HG03103 (cell line): ENCODE results near the gene GABRA6.
"Not testable (repeated sequence)": the region's sequence is repeated elsewhere in the genome, so short reads cannot be mapped to it uniquely, and the experiment has no call there.

ENCODE experiments used
- ATAC-seq: cut with Tn5 transposase; IDR thresholded peaks from one replicate; pipeline ENCODE4 v1.9.1; 2021; ENCODE audit warnings: low read depth; ENCODE audit not compliant: unreplicated experiment

GABRA6 gene

DNA sequence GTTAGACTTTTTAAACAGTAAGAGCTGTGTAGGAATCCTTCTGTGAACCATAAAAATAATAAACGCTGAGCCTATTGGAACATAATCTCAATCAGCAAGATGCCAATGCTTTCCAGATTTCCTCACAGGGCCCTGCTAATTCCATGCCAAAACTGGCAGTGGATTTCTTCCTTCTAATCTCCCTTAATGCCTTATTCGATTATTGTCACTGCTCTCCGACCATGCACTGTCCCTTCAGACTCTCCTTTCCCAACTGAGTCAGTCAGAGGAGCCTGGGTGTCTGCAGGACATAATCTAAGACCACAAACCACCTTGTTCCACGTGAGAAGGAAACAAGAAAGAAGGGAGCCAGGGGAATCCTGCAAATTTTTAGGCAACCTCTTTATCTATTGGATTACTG lies at the start of gene GABRA6:
Gene GABRA6, plus strand, starts transcription at position 261 of the 400 bp plus-strand sequence. CDS start 269 bp downstream, outside the sequence.
- no peak for ATAC-seq

- ATAC-seq = no peak
These were observed 47.9 kb upstream of the GABRA6 start for GRCh38 chr5:161637591-161637990.

- no peak for ATAC-seq
These were observed 44.1 kb upstream of the GABRA6 start for GRCh38 chr5:161641444-161641843.

DNA sequence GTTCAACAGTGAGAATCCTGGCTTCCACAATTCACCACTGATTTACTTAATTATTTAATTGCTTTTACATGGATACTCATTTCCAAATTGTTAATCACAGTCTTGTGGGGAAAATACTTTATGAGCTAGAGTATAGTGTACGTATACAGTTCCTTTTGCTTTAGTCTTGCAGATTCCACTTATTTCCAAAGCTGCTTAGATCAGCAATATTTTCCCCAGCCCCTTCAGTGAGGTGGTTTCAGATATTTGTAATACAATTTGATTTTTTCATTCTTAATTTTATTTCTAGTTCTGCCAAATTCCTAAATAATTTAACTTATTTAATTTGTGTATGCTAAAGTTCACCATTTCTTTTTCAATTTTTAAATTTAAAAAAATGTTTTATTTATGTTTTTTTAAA lies 40.3 kb upstream of the GABRA6 start:
- ATAC-seq = no peak

DNA sequence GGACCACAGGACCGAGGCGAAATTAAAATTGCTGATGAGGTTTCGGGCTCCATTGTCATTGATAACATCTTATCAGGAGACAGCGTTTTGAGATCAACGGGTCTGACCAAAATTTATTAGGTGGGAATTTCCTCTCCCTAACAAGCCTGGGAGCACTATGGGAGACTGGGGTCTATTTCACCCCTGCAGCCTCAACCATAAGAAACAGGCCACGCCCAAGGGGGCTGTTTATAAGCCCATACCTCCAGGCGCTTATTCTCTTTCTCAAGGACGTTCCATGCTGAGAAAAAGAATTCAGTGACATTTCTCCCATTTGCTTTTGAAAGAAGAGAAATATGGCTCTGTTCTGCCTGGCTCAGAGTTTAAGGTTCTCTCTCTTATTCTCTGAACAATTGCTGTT lies 33.6 kb upstream of the GABRA6 start:
- not testable (repeated sequence) for ATAC-seq

DNA sequence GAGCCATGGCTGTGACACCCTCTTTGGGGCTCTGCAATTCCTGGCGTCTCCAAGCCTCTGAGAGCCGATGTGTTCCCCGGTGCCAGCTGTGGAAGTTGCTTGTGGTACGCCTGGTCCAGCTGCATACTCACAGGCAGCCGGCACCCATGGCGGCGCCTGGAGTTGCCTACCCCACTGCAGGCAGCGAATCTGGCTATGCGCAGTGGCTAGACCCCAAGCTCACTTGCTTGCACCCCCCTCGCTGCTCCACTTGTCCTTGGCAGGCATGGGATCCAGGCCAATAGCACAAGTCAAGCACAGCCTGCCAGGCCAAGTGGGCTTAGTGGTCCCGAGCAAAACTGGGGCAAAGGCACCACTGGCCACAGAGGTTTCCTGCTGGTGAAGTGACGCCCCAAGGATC lies 24.7 kb upstream of the GABRA6 start:
- ATAC-seq = no peak

GRCh38 chr5:161663431-161663830 lies 22.1 kb upstream of the GABRA6 start:
- no peak for ATAC-seq

DNA sequence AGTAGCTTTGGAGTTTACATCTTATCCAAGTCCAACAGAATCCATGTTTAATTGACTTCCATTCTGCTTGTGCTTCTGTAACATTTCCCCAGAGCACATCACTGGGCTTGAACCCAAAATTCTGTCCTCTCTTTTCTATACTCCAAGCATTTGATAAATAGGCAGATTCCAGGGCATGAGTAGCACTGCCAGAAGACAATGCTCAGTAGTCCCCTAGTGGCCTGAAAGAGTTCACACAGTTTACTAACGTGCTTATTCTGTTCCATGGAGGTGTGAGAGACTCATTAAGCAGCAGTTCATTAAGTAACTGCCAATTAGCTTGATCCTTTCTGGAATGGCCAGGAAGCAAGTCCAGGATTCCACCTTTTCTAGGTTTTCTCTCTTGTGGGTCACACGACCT lies 9.4 kb upstream of the GABRA6 start:
- peak; percentile 85 for ATAC-seq

- no peak for ATAC-seq
These were observed 628 bp downstream of the GABRA6 start for GRCh38 chr5:161686149-161686548.

GRCh38 chr5:161686881-161687280 lies 1.4 kb downstream of the GABRA6 start:
- ATAC-seq = no peak

- no peak for ATAC-seq
These were observed 1.8 kb downstream of the GABRA6 start for GRCh38 chr5:161687316-161687715.

- ATAC-seq = no peak
These were observed 6.4 kb downstream of the GABRA6 start for GRCh38 chr5:161691911-161692310.

DNA sequence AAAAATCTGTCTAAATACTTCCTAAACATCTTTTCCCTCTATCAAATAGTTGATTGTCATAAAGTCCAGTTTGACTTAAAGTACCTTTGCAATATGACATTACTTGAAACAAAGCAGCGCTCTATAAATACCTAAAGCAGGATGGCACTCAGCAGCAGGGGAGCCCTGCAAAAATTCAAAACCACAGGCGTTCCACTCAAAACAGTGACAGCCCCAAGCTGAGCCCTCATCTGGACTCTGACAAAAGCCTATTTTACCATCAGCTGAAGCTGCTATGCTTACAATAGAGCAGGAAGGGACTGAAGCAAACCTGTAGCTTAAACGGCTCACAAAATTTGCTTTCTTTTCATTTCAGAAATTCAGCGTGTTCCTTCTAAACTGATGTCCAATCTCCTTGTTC lies 11.5 kb downstream of the GABRA6 start:
- ATAC-seq = no peak

DNA sequence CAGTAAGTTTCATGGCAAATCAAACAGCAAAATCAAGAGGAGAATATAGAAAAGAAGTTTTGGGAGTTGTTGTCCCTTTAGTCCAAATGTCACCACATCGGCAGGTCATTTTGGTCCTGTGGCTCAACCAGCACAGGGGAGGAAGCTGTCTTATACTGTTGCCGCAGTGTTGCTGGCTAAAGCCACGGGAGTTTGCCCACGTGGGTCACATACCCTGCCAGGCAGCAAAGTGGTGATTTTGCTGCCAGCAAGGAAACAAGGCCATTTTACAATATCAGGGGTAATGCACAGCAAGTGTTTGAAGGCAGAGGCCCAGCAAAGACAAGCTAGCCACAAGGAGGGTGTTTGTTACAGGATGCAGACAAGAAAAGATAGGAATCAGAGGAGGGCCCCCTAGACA lies 14.5 kb downstream of the GABRA6 start:
- ATAC-seq = no peak

GRCh38 chr5:161703528-161703927 lies 18.0 kb downstream of the GABRA6 start:
- no peak for ATAC-seq

- no peak for ATAC-seq
These were observed 21.9 kb downstream of the GABRA6 start for GRCh38 chr5:161707382-161707781.

- ATAC-seq = no peak
These were observed 23.7 kb downstream of the GABRA6 start for GRCh38 chr5:161709239-161709638.

DNA sequence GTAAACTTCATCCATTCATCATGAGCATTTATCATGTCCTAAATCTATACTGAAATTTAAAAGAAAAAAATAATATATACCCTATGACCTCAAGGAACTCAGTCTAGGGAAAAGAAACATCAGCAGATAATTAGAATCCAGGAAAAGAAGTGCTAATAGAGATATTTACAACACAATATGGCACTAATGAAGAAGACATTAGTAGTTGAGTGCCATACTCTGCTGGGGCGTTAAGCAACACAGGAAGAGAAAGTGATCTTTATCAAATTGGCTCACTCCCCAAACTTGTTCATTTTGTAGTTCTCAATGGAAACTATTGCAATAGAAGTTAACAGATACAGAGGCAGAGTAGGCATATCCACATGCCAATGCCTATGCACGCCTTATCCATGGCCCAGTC lies 27.5 kb downstream of the GABRA6 start:
- no peak for ATAC-seq

- no peak for ATAC-seq
These were observed 33.6 kb downstream of the GABRA6 start for GRCh38 chr5:161719157-161719556.

DNA sequence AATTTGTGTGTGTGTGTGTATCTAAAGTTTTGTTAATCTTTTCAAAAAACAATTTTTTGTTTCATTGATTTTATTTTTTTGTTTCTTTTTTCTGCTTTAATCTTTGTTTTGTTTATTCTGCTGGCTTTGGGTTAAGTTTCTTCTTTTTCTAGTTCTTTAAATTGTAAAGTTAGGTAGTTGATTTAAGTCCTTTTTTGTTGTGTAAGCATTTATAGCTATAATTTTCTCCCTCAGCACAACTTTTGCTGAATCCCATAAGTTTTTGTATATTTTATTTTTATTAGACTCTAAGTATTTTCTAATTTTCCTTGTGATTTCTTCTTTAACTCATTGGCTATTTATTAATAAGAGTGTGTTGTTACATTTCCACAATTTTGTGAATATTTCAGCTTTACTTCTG lies 34.9 kb downstream of the GABRA6 start:
- no peak for ATAC-seq

- no peak for ATAC-seq
These were observed 49.2 kb downstream of the GABRA6 start for GRCh38 chr5:161734741-161735140.

DNA sequence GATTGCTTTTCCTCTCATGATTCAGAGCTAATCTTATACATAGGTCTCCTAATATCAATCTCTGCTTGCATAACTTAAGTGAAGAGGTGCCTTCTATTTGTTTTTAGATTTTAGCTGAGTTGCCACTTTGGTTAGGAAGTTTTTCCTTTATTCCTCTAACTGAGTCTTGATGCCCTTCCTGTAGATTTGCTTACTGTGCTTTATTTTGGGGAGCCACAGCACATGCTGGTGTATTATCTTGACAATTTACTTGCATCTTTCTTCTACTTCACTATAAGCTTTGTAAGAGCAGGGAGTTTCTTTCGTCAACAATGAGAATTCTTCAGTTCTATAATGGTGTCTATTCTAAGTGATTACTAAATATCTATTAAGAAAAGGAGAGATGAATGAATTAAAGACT lies 54.9 kb downstream of the GABRA6 start:
- ATAC-seq = no peak

- no peak for ATAC-seq
These were observed 58.8 kb downstream of the GABRA6 start for GRCh38 chr5:161744276-161744675.
